Stimulated activated memory B cell treated with anti-CD40 and anti-IgM and Interleukin-4, amounts not matched to agents 10 μg/mL and 1 μg/mL and 100 μg/mL, for 72 hours (primary cell): ENCODE data around the gene SPATA46.

Experiments used
- ATAC-seq: fragments of 150-1000 bp; cut with Tn5 transposase; 2 replicates; pipeline ENCODE4 v1.10.0; 2021
- H3K27ac Mint-ChIP-seq: one replicate; pipeline ENCODE4 v1.8.0; 2022; ENCODE audit warnings: mild to moderate bottlenecking, mixed read lengths
- H3K27me3 Mint-ChIP-seq: one replicate; pipeline ENCODE4 v1.8.0; 2022; ENCODE audit warnings: mixed read lengths
- H3K36me3 Mint-ChIP-seq: one replicate; pipeline ENCODE4 v1.8.0; 2022; ENCODE audit warnings: mixed read lengths
- H3K4me1 Mint-ChIP-seq: one replicate; pipeline ENCODE4 v1.8.0; 2022; ENCODE audit warnings: mixed read lengths
- H3K4me3 Mint-ChIP-seq: one replicate; pipeline ENCODE4 v1.8.0; 2022; ENCODE audit warnings: mild to moderate bottlenecking, moderate library complexity, mixed read lengths
- H3K9me3 Mint-ChIP-seq: one replicate; pipeline ENCODE4 v1.8.0; 2022; ENCODE audit warnings: mixed read lengths

The SPATA46 gene

GRCh38 chr1:162327788-162328165 lies 48.9 kb downstream of the SPATA46 start:
- no peak overlapping the region for H3K27ac Mint-ChIP-seq
- ATAC-seq = no peak
- H3K4me3 Mint-ChIP-seq = no peak overlapping the region
- peaks cover 9% of the 10 kb centered on the region for H3K27me3 Mint-ChIP-seq
- no peaks in the 10 kb centered on the region for H3K9me3 Mint-ChIP-seq
- H3K4me1 Mint-ChIP-seq = no peaks in the 10 kb centered on the region
- no peaks in the 10 kb centered on the region for H3K36me3 Mint-ChIP-seq

- H3K27me3 Mint-ChIP-seq = peaks cover 11% of the 10 kb centered on the region
- H3K4me1 Mint-ChIP-seq = no peaks in the 10 kb centered on the region
- no peak for ATAC-seq
- H3K36me3 Mint-ChIP-seq = no peaks in the 10 kb centered on the region
- no peaks in the 10 kb centered on the region for H3K9me3 Mint-ChIP-seq
- H3K4me3 Mint-ChIP-seq = no peak overlapping the region
- no peak overlapping the region for H3K27ac Mint-ChIP-seq
Observed at GRCh38 chr1:162327144-162327787, 49.4 kb downstream of the SPATA46 start.

- H3K9me3 Mint-ChIP-seq = no peaks in the 10 kb centered on the region
- H3K4me3 Mint-ChIP-seq = no peak overlapping the region
- H3K4me1 Mint-ChIP-seq = no peaks in the 10 kb centered on the region
- H3K27me3 Mint-ChIP-seq = peaks cover 8% of the 10 kb centered on the region
- no peaks in the 10 kb centered on the region for H3K36me3 Mint-ChIP-seq
- H3K27ac Mint-ChIP-seq = no peak overlapping the region
- ATAC-seq = no peak
Observed at GRCh38 chr1:162326559-162326958, 50.1 kb downstream of the SPATA46 start.

- Mint-ChIP-seq H3K36me3 (no peaks in the 10 kb centered on the region), H3K27me3 (peaks cover 17% of the 10 kb centered on the region), H3K27ac (no peak overlapping the region), H3K4me1 (no peaks in the 10 kb centered on the region), H3K9me3 (no peaks in the 10 kb centered on the region), H3K4me3 (no peak overlapping the region)
- ATAC-seq = no peak
Observed at GRCh38 chr1:162324396-162324795, 52.3 kb downstream of the SPATA46 start.
